HepG2 (cell line): ENCODE results near the gene TNNT1. TPM values are rescaled to one million over a fixed set of nuclear protein-coding genes. Genes with fewer than 3 reads are reported as not detected.

Experiments
- ATAC-seq: fragments of 200-7000 bp; cut with Tn5 transposase; 3 replicates; pipeline ENCODE4 v1.9.1; 2020; ENCODE audit warnings: mild to moderate bottlenecking, moderate library complexity
- BruUV-seq: library from RNA; stranded (reverse); fragments of 400-500 nt; replicated peaks from 2 replicates; lab custom pipeline; 2021; lab: Mats Ljungman, UMichigan
- CTCF ChIA-PET: fragments of 300-600 bp; formaldehyde crosslinking; extraction: SDS; loops from one replicate; lab custom pipeline; 2021; ENCODE audit warnings: low total read pairs, inconsistent platforms, low intra/inter-chr PET ratio; lab: Yijun Ruan, JAX
- POLR2A ChIA-PET: fragments of 350-600 bp; sonication (Branson Sonifier 250); formaldehyde crosslinking; loops from one replicate; lab custom pipeline; 2020; ENCODE audit warnings: antibody characterized with exemption, inconsistent platforms; lab: Yijun Ruan, JAX
- DNase-seq: peaks from one replicate; pipeline ENCODE4 v3.0.0-alpha.2; 2015; ENCODE audit warnings: low spot score
- FAIRE-seq: peaks from 3 replicates; lab custom pipeline; 2011; peaks lifted over from hg19 to GRCh38; lab: Jason Lieb, UNC
- H2AFZ ChIP-seq: one replicate; pipeline ENCODE4 v1.6.1; 2011; ENCODE audit warnings: low read length, inconsistent platforms
- H3K27ac ChIP-seq: fragments of 300-600 bp; 3 replicates; pipeline ENCODE4 v1.8.0; 2011; ENCODE audit warnings: mixed run types, mild to moderate bottlenecking, mixed read lengths, low read length, inconsistent platforms; ENCODE audit not compliant: insufficient read depth; ENCODE audit errors: extremely low read length
- H3K27me3 ChIP-seq, 2 experiments: fragments of 200-600 bp in 1 of 2; 2 replicates in 1 of 2; 3 replicates in 1 of 2; pipeline versions ENCODE4 v1.6.0 to v1.8.0; 2011; ENCODE audit warnings: low read length in 2 of 2, mild to moderate bottlenecking in 2 of 2, moderate library complexity in 2 of 2, inconsistent platforms in 1 of 2; ENCODE audit not compliant: insufficient read depth in 2 of 2, control insufficient read depth in 1 of 2
- H3K36me3 ChIP-seq, 2 experiments: fragments of 200-600 bp in 1 of 2; replicated peaks in 1 of 2; 2 replicates in 1 of 2; 3 replicates in 1 of 2; pipeline versions ENCODE4 v1.5.1 to v1.8.0; 2011; ENCODE audit warnings: low read length in 2 of 2, inconsistent platforms in 1 of 2; ENCODE audit not compliant: insufficient read depth in 2 of 2, control insufficient read depth in 1 of 2
- H3K4me1 ChIP-seq: 2 replicates; pipeline ENCODE4 v1.5.1; 2012; ENCODE audit warnings: low read length, inconsistent platforms; ENCODE audit not compliant: insufficient read depth
- H3K4me2 ChIP-seq: 2 replicates; pipeline ENCODE4 v1.6.0; 2011; ENCODE audit warnings: low read depth, low read length, inconsistent platforms
- H3K4me3 ChIP-seq, 3 experiments: fragments of 200-600 bp in 1 of 3; sonication (generic), shearing (Covaris generic) in 1 of 3; replicated peaks in 1 of 3; 2 replicates each; pipeline ENCODE4 v1.5.1; 2011 to 2016; ENCODE audit warnings: low read length in 3 of 3, inconsistent platforms in 2 of 3, low read depth in 2 of 3, mild to moderate bottlenecking in 2 of 3, control low read depth in 1 of 3, mixed read lengths in 1 of 3; ENCODE audit not compliant: insufficient read depth in 1 of 3
- H3K79me2 ChIP-seq: one replicate; pipeline ENCODE4 v1.6.1; 2011; ENCODE audit warnings: low read length, inconsistent platforms; ENCODE audit not compliant: insufficient read depth
- H3K9ac ChIP-seq: 2 replicates; pipeline ENCODE4 v1.6.0; 2011; ENCODE audit warnings: mild to moderate bottlenecking, low read depth, low read length, inconsistent platforms; ENCODE audit not compliant: insufficient read depth
- H3K9me3 ChIP-seq: 2 replicates; pipeline ENCODE4 v1.5.1; 2012; ENCODE audit warnings: mild to moderate bottlenecking, low read length
- H4K20me1 ChIP-seq: 2 replicates; pipeline ENCODE4 v1.6.0; 2011; ENCODE audit warnings: inconsistent platforms, mild to moderate bottlenecking, low read length, moderate library complexity; ENCODE audit not compliant: insufficient read depth
- AKNA ChIP-seq: sonication (generic); formaldehyde crosslinking; IDR thresholded peaks from 2 replicates; pipeline ENCODE4 v1.4.0; 2020; ENCODE audit warnings: missing genetic modification reagents, borderline replicate concordance
- BORCS8-MEF2B ChIP-seq: sonication (generic); formaldehyde crosslinking; IDR thresholded peaks from 2 replicates; pipeline ENCODE4 v1.8.0; 2022; ENCODE audit warnings: mild to moderate bottlenecking, missing genetic modification reagents
- PAF1 ChIP-seq: IDR thresholded peaks from 2 replicates; pipeline ENCODE4 v1.6.1; 2016; ENCODE audit warnings: missing genetic modification reagents, missing compliant biosample characterization
- POLR2A ChIP-seq, 2 experiments: IDR thresholded peaks; 2 replicates each; pipeline ENCODE4 v1.6.1; 2011; ENCODE audit warnings: low read depth in 2 of 2, low read length in 2 of 2, mild to moderate bottlenecking in 1 of 2, moderate library complexity in 1 of 2; ENCODE audit not compliant: insufficient read depth in 1 of 2
- SP140L ChIP-seq: sonication (generic); formaldehyde crosslinking; IDR thresholded peaks from 2 replicates; pipeline ENCODE4 v1.4.0; 2020; ENCODE audit warnings: missing genetic modification reagents, borderline replicate concordance
- TARDBP ChIP-seq: sonication (generic); formaldehyde crosslinking; IDR thresholded peaks from 2 replicates; pipeline ENCODE4 v1.8.0; 2022; ENCODE audit warnings: mild to moderate bottlenecking, missing genetic modification reagents
- TMF1 ChIP-seq: sonication (generic); formaldehyde crosslinking; IDR thresholded peaks from 2 replicates; pipeline ENCODE4 v1.8.1; 2022; ENCODE audit warnings: low read depth, missing genetic modification reagents
- WIZ ChIP-seq: sonication (generic); formaldehyde crosslinking; IDR thresholded peaks from 2 replicates; pipeline ENCODE4 v1.5.1; 2020; ENCODE audit warnings: mild to moderate bottlenecking, missing genetic modification reagents
- ZBTB33 ChIP-seq: sonication (generic); formaldehyde crosslinking; IDR thresholded peaks from 2 replicates; pipeline ENCODE4 v1.4.0; 2020; ENCODE audit warnings: missing genetic modification reagents
- ZNF776 ChIP-seq: sonication (generic); formaldehyde crosslinking; IDR thresholded peaks from 2 replicates; pipeline ENCODE4 v1.4.0; 2020; ENCODE audit warnings: mild to moderate bottlenecking, missing genetic modification reagents
- WGBS: methylation state at CpG from one replicate; pipeline ENCODE4 v1.1.6; 2017; ENCODE audit warnings: low lambda C conversion rate; 5-methylcytosine and 5-hydroxymethylcytosine counted together
- in situ Hi-C: cut with HindIII; loops from 2 replicates; pipeline ENCODE4 v1.10.0; 2017; ENCODE audit warnings: low pct_unique_long_range_greater_than_20kb; ENCODE audit not compliant: extremely low pct_ligation_motif_present
- intact Hi-C: fragments of 100-400 bp; cut with micrococcal nuclease; formaldehyde crosslinking; loops from one replicate; pipeline ENCODE4 v1.10.0; 2022; ENCODE audit not compliant: unreplicated experiment
- polyA plus RNA-seq, 8 experiments: library from polyadenylated mRNA; depleted of rRNA in 3 of 8; stranded (reverse) in 7 of 8; unstranded in 1 of 8; fragments of >200 nt; fragmentation: Illumina TruSeq in 4 of 8; extraction: Trizol in 4 of 8; gene quantifications; 2 replicates each; pipeline versions ENCODE4 v1.2.1 to v1.2.3, GENCODE V29; 2011 to 2016; ENCODE audit warnings: low read depth in 4 of 8, missing spikeins in 1 of 8, mixed read lengths in 1 of 8; ENCODE audit not compliant: insufficient read depth in 1 of 8
- total RNA-seq, 5 experiments: library from RNA; depleted of rRNA; stranded (reverse); fragments of >200 nt; fragmentation: Illumina TruSeq; extraction: Trizol; gene quantifications; 2 replicates each; pipeline ENCODE4 v1.2.3, GENCODE V29; 2016; ENCODE audit warnings: low read depth in 1 of 5

Gene TNNT1
- total and polyA plus RNA-seq, 2 of the 13 experiments (the other 11 are each of a cell fraction or from before 2014, with no cell fraction given) = 1.3 to 2.4 TPM

- in situ Hi-C loops (no loop called here), intact Hi-C loops (no loop called here)
- FAIRE-seq = no peak
- Histone ChIP-seq H3K4me1 (no peaks in the 10 kb centered on the region), H3K4me3 (no peak overlapping the region), H2AFZ (no peak overlapping the region), H3K36me3 (peaks cover 10 to 32% of the 10 kb centered on the region in 2 experiments), H4K20me1 (no peaks in the 10 kb centered on the region), H3K4me2 (no peak overlapping the region), H3K27me3 (no peaks in the 10 kb centered on the region), H3K9ac (no peak overlapping the region), H3K27ac (no peak overlapping the region), H3K9me3 (no peaks in the 10 kb centered on the region), H3K79me2 (no peaks in the 10 kb centered on the region)
- no peak for DNase-seq
- no TSS peak for BruUV-seq
- POLR2A ChIA-PET = interaction anchor here (0.8 to 6.1 kb wide), 4 partner anchors 9 to 62 kb away, joined by 3 to 28 read pairs (median 4); no protein-coding TSS in a partner anchor
- WGBS = 93% methylated on average over 11 of the region's 12 CpGs
- CTCF ChIA-PET = no interaction called here
- no peak for ATAC-seq
- TF ChIP-seq SP140L (CRISPR knock-in tag) = no peak
- TF ChIP-seq POLR2A (IDR thresholded peaks at IDR 0.05; ENCODE audit: insufficient read depth in 1 of 2, low read depth in 2 of 2, low read length in 2 of 2) = 0 out of 4 replicates have a peak, but pooled peaks of 1 of the 2 experiments have one; percentile 17
- no peak for TF ChIP-seq BORCS8-MEF2B (CRISPR knock-in tag)
Observed at GRCh38 chr19:55193481-55193880, 44.5 kb upstream of the TNNT1 start.

- Histone ChIP-seq H2AFZ (no peak overlapping the region), H3K4me3 (no peak overlapping the region), H3K79me2 (no peaks in the 10 kb centered on the region), H3K36me3 (peaks cover 1 to 2% of the 10 kb centered on the region in 2 experiments; a peak in 2 of 5 replicates), H3K9ac (no peak overlapping the region), H4K20me1 (no peaks in the 10 kb centered on the region), H3K9me3 (no peaks in the 10 kb centered on the region), H3K4me2 (no peak overlapping the region), H3K27me3 (no peaks in the 10 kb centered on the region), H3K4me1 (no peaks in the 10 kb centered on the region), H3K27ac (no peak overlapping the region)
- ATAC-seq (peak; percentile 14), DNase-seq (no peak), FAIRE-seq (no peak)
- no peak for TF ChIP-seq WIZ (CRISPR knock-in tag)
- TF ChIP-seq PAF1 (CRISPR knock-in tag) = 0 out of 2 replicates have a peak, but pooled peaks have one; percentile 56
- peak; percentile 30; the same call in 1 of the 2 replicates for TF ChIP-seq ZBTB33
- TF ChIP-seq ZNF776 (CRISPR knock-in tag) = no peak
- TF ChIP-seq TMF1 (CRISPR knock-in tag) = no peak
- TF ChIP-seq AKNA (CRISPR knock-in tag) = no peak
- no peak for TF ChIP-seq TARDBP (CRISPR knock-in tag)
- CTCF ChIA-PET = no interaction called here
- intact Hi-C loops (no loop called here), in situ Hi-C loops (no loop called here)
- BruUV-seq = no TSS peak
- WGBS = 87% methylated on average over 15 of the region's 15 CpGs
- POLR2A ChIA-PET = interaction anchor here (1.5 kb wide), 1 partner anchor 18 kb away, joined by 4 read pairs; no protein-coding TSS in a partner anchor
Observed at GRCh38 chr19:55189403-55189835, 40.4 kb upstream of the TNNT1 start.
